ENCODE data around the gene SUMO4. TPM values are rescaled to one million over a fixed set of nuclear protein-coding genes. Genes with fewer than 3 reads are reported as not detected.

The SUMO4 gene
- total RNA-seq, 1 donor from 2014 or later = 1.6 TPM

- Mint-ChIP-seq H3K27me3 (ENCODE audit: low read depth, unreplicated experiment) (peaks cover 9% of the 10 kb centered on the region), H3K36me3 (ENCODE audit: low read depth, unreplicated experiment) (peaks cover 5% of the 10 kb centered on the region), H3K4me3 (ENCODE audit: unreplicated experiment) (no peak overlapping the region), H3K27ac (ENCODE audit: unreplicated experiment) (no peak overlapping the region), H3K9me3 (ENCODE audit: unreplicated experiment) (peaks cover 8% of the 10 kb centered on the region), H3K4me1 (ENCODE audit: low read depth, unreplicated experiment) (peaks cover 14% of the 10 kb centered on the region)
- Histone ChIP-seq H3K4me2 (ENCODE audit: low read length) (no peak overlapping the region), H3K9me3 (ENCODE audit: insufficient read depth, low read depth, low read length) (no peaks in the 10 kb centered on the region), H3K79me2 (ENCODE audit: insufficient read depth, low read length) (no peaks in the 10 kb centered on the region), H3K4me1 (ENCODE audit: insufficient read depth, low read length) (no peaks in the 10 kb centered on the region), H3K4me3 (ENCODE audit: insufficient read depth, low read depth, low read length) (no peak overlapping the region), H3K27ac (ENCODE audit: low read depth, low read length) (no peak overlapping the region), H2AFZ (ENCODE audit: low read depth, low read length) (no peak overlapping the region), H3K36me3 (ENCODE audit: insufficient read depth, low read length) (no peaks in the 10 kb centered on the region), H3K9ac (ENCODE audit: low read length) (no peak overlapping the region), H4K20me1 (ENCODE audit: insufficient read depth, low read length) (no peaks in the 10 kb centered on the region), H3K27me3 (ENCODE audit: insufficient read depth, low read length) (no peaks in the 10 kb centered on the region)
- FAIRE-seq = no peak
- DNase-seq (ENCODE audit: low read depth) = no peak
- TF ChIP-seq EZH2 (IDR thresholded peaks at IDR 0.05; ENCODE audit: insufficient read depth, low read length) (no peak), CTCF (IDR thresholded peaks at IDR 0.05; ENCODE audit: insufficient read depth, low read depth, low read length) (no peak)
These were observed 38.8 kb downstream of the SUMO4 start for GRCh38 chr6:149438855-149439254.

- Histone ChIP-seq H3K4me3 (ENCODE audit: insufficient read depth, low read depth, low read length) (no peak overlapping the region), H3K4me1 (ENCODE audit: insufficient read depth, low read length) (no peaks in the 10 kb centered on the region), H2AFZ (ENCODE audit: low read depth, low read length) (no peak overlapping the region), H3K27ac (ENCODE audit: low read depth, low read length) (no peak overlapping the region), H3K9ac (ENCODE audit: low read length) (no peak overlapping the region), H3K9me3 (ENCODE audit: insufficient read depth, low read depth, low read length) (no peaks in the 10 kb centered on the region), H3K27me3 (ENCODE audit: insufficient read depth, low read length) (no peaks in the 10 kb centered on the region), H3K79me2 (ENCODE audit: insufficient read depth, low read length) (no peaks in the 10 kb centered on the region), H4K20me1 (ENCODE audit: insufficient read depth, low read length) (no peaks in the 10 kb centered on the region), H3K36me3 (ENCODE audit: insufficient read depth, low read length) (no peaks in the 10 kb centered on the region), H3K4me2 (ENCODE audit: low read length) (no peak overlapping the region)
- Mint-ChIP-seq H3K27me3 (ENCODE audit: low read depth, unreplicated experiment) (peaks cover 9% of the 10 kb centered on the region), H3K4me3 (ENCODE audit: unreplicated experiment) (no peak overlapping the region), H3K27ac (ENCODE audit: unreplicated experiment) (no peak overlapping the region), H3K4me1 (ENCODE audit: low read depth, unreplicated experiment) (peaks cover 14% of the 10 kb centered on the region), H3K9me3 (ENCODE audit: unreplicated experiment) (peaks cover 11% of the 10 kb centered on the region), H3K36me3 (ENCODE audit: low read depth, unreplicated experiment) (peaks cover 7% of the 10 kb centered on the region)
- TF ChIP-seq CTCF (IDR thresholded peaks at IDR 0.05; ENCODE audit: insufficient read depth, low read depth, low read length) (no peak), EZH2 (IDR thresholded peaks at IDR 0.05; ENCODE audit: insufficient read depth, low read length) (no peak)
- DNase-seq (ENCODE audit: low read depth) = no peak
- FAIRE-seq = no peak
These were observed 39.6 kb downstream of the SUMO4 start for GRCh38 chr6:149439626-149440025.

GRCh38 chr6:149440735-149441671 is 40.9 kb downstream of the SUMO4 start:
- Histone ChIP-seq H3K4me1 (ENCODE audit: insufficient read depth, low read length) (no peaks in the 10 kb centered on the region), H2AFZ (ENCODE audit: low read depth, low read length) (peak overlapping the region; percentile 5), H3K9me3 (ENCODE audit: insufficient read depth, low read depth, low read length) (no peaks in the 10 kb centered on the region), H3K36me3 (ENCODE audit: insufficient read depth, low read length) (no peaks in the 10 kb centered on the region), H4K20me1 (ENCODE audit: insufficient read depth, low read length) (no peaks in the 10 kb centered on the region), H3K27ac (ENCODE audit: low read depth, low read length) (no peak overlapping the region), H3K27me3 (ENCODE audit: insufficient read depth, low read length) (no peaks in the 10 kb centered on the region), H3K79me2 (ENCODE audit: insufficient read depth, low read length) (no peaks in the 10 kb centered on the region), H3K4me2 (ENCODE audit: low read length) (no peak overlapping the region), H3K9ac (ENCODE audit: low read length) (no peak overlapping the region), H3K4me3 (ENCODE audit: insufficient read depth, low read depth, low read length) (no peak overlapping the region)
- peaks cover 16% of the 10 kb centered on the region for H3K9me3 Mint-ChIP-seq (ENCODE audit: unreplicated experiment)
- no peak for TF ChIP-seq CTCF (IDR thresholded peaks at IDR 0.05; ENCODE audit: insufficient read depth, low read depth, low read length)
- TF ChIP-seq EZH2 (IDR thresholded peaks at IDR 0.05; ENCODE audit: insufficient read depth, low read length) = no peak
- H3K36me3 Mint-ChIP-seq (ENCODE audit: low read depth, unreplicated experiment) = peaks cover 8% of the 10 kb centered on the region
- peaks cover 14% of the 10 kb centered on the region for H3K4me1 Mint-ChIP-seq (ENCODE audit: low read depth, unreplicated experiment)
- no peak for FAIRE-seq
- H3K27ac Mint-ChIP-seq (ENCODE audit: unreplicated experiment) = no peak overlapping the region
- H3K4me3 Mint-ChIP-seq (ENCODE audit: unreplicated experiment) = no peak overlapping the region
- peaks cover 6% of the 10 kb centered on the region for H3K27me3 Mint-ChIP-seq (ENCODE audit: low read depth, unreplicated experiment)
- peak; percentile 43 for DNase-seq (ENCODE audit: low read depth)

All from astrocyte (in vitro differentiated cells and primary cell).